Head of caudate nucleus (tissue), 42 donors: ENCODE results near the gene ACOD1.

Source experiments
- DNase-seq, 42 donors: peaks; one replicate each; pipeline versions ENCODE4 v3.0.0 to v3.0.0-alpha.2; 2020 to 2021; ENCODE audit warnings: mixed read lengths in 7 of 42
- intact Hi-C: fragments of 100-400 bp; cut with DNase I; formaldehyde crosslinking; loops from one replicate; pipeline ENCODE4 v1.15.0; 2022

ACOD1 gene

GRCh38 chr13:76976929-76977328, 28.6 kb downstream of the ACOD1 start:
- intact Hi-C loops, result no loop called here
- DNase-seq, result no peak

GRCh38 chr13:76980075-76980718, 31.9 kb downstream of the ACOD1 start:
- intact Hi-C loops, result loop anchor here (10.0 kb wide), 1 partner anchor 1095 kb away; no protein-coding TSS in a partner anchor

GRCh38 chr13:76982061-76982460, 33.8 kb downstream of the ACOD1 start:
- DNase-seq, result no peak
- intact Hi-C loops, result loop anchor here (10.0 kb wide), 1 partner anchor 1097 kb away; no protein-coding TSS in a partner anchor

More at GRCh38 chr13:76980075-76980718, 31.9 kb downstream of the ACOD1 start:
- peak; percentile 44 to 95 (median 86) for DNase-seq

GRCh38 chr13:76983676-76984075, 35.4 kb downstream of the ACOD1 start:
- no peak for DNase-seq
- intact Hi-C loops, result loop anchor here (10.0 kb wide), 1 partner anchor 1099 kb away; no protein-coding TSS in a partner anchor

GRCh38 chr13:76991432-76991795, 43.1 kb downstream of the ACOD1 start:
- peak in 5 of 42 donors; percentile 5 to 20 (median 13) for DNase-seq
- intact Hi-C loops, result no loop called here

GRCh38 chr13:76991796-76992547, 43.7 kb downstream of the ACOD1 start, which contains the start of gene CLN5:
Gene CLN5, plus strand, starts transcription at chr13:76992081. Its CDS starts 18 bp downstream, at chr13:76992099.
- peak; percentile 81 to 97 (median 94) for DNase-seq
- intact Hi-C loops, result loop anchor here (2.0 kb wide), 1 partner anchor 35 kb away; the partner anchor contains the start of gene FBXL3

- intact Hi-C loops, result loop anchor here (2.0 kb wide), 1 partner anchor 34 kb away; the partner anchor contains the start of gene FBXL3
- DNase-seq, result peak in 32 of 42 donors; percentile 15 to 63 (median 34)
Measured at GRCh38 chr13:76992548-76993001, 44.3 kb downstream of the ACOD1 start.

GRCh38 chr13:76993021-76993420, 44.7 kb downstream of the ACOD1 start:
- intact Hi-C loops, result loop anchor here (2.0 kb wide), 1 partner anchor 34 kb away; the partner anchor contains the start of gene FBXL3
- peak in 5 of 42 donors; percentile 12 to 52 (median 19) for DNase-seq

GRCh38 chr13:76993473-76993872, 45.2 kb downstream of the ACOD1 start:
- no peak for DNase-seq
- intact Hi-C loops, result loop anchor here (2.0 kb wide), 1 partner anchor 33 kb away; the partner anchor contains the start of gene FBXL3

- no peak for DNase-seq
- intact Hi-C loops, result no loop called here
Measured at GRCh38 chr13:76994281-76994680, 46.0 kb downstream of the ACOD1 start.

GRCh38 chr13:77000475-77000874, 52.2 kb downstream of the ACOD1 start:
- no peak for DNase-seq
- intact Hi-C loops, result no loop called here

GRCh38 chr13:77001540-77001939, 53.2 kb downstream of the ACOD1 start:
- no peak for DNase-seq
- intact Hi-C loops, result no loop called here

GRCh38 chr13:77001963-77002587, 53.8 kb downstream of the ACOD1 start:
- no peak for DNase-seq
- intact Hi-C loops, result no loop called here

- intact Hi-C loops, result no loop called here
- DNase-seq, result peak in 1 of 42 donors; percentile 31
Measured at GRCh38 chr13:77002590-77003190, 54.4 kb downstream of the ACOD1 start.
